CD4-positive, alpha-beta T cell treated with Interleukin-6 at 100 ng/mL for 8 hours (primary cell): ENCODE data around the gene DIAPH3.

Source experiments
- DNase-seq: peaks from one replicate; pipeline ENCODE4 v3.0.0-alpha.2; 2020; ENCODE audit warnings: mixed read lengths, low spot score

Gene DIAPH3

GRCh38 chr13:59674616-59675015, 489.1 kb downstream of the DIAPH3 start:
- DNase-seq = no peak

GRCh38 chr13:59673286-59673685, 490.4 kb downstream of the DIAPH3 start:
- no peak for DNase-seq

- DNase-seq = no peak
Observed at GRCh38 chr13:59672445-59672844, 491.3 kb downstream of the DIAPH3 start.

GRCh38 chr13:59671881-59672280, 491.8 kb downstream of the DIAPH3 start:
- no peak for DNase-seq

- no peak for DNase-seq
Observed at GRCh38 chr13:59666504-59666903, 497.2 kb downstream of the DIAPH3 start.

GRCh38 chr13:59665732-59666131, 498.0 kb downstream of the DIAPH3 start:
- DNase-seq = no peak

- DNase-seq = no peak
Observed at GRCh38 chr13:59665184-59665583, 498.5 kb downstream of the DIAPH3 start.

- DNase-seq = no peak
Observed at GRCh38 chr13:59664586-59664985, 499.1 kb downstream of the DIAPH3 start.

- no peak for DNase-seq
Observed at GRCh38 chr13:59663707-59664106, 500.0 kb downstream of the DIAPH3 start.

- DNase-seq = no peak
Observed at GRCh38 chr13:59660582-59660981, 503.1 kb downstream of the DIAPH3 start.

- no peak for DNase-seq
Observed at GRCh38 chr13:59659981-59660380, 503.7 kb downstream of the DIAPH3 start.

- DNase-seq = no peak
Observed at GRCh38 chr13:59658738-59659330, 504.9 kb downstream of the DIAPH3 start.

GRCh38 chr13:59658027-59658737, 505.5 kb downstream of the DIAPH3 start:
- no peak for DNase-seq

- DNase-seq = no peak
Observed at GRCh38 chr13:59653916-59654315, 509.8 kb downstream of the DIAPH3 start.

- DNase-seq = no peak
Observed at GRCh38 chr13:59651479-59651878, 512.2 kb downstream of the DIAPH3 start.

GRCh38 chr13:59643906-59644626, 519.7 kb downstream of the DIAPH3 start:
- no peak for DNase-seq

- DNase-seq = no peak
Observed at GRCh38 chr13:59643364-59643841, 520.3 kb downstream of the DIAPH3 start.

- DNase-seq = no peak
Observed at GRCh38 chr13:59641817-59642216, 521.9 kb downstream of the DIAPH3 start.

GRCh38 chr13:59641261-59641660, 522.5 kb downstream of the DIAPH3 start:
- no peak for DNase-seq

- DNase-seq = no peak
Observed at GRCh38 chr13:59638404-59638803, 525.3 kb downstream of the DIAPH3 start.

- no peak for DNase-seq
Observed at GRCh38 chr13:59635589-59635988, 528.1 kb downstream of the DIAPH3 start.

GRCh38 chr13:59633290-59633689, 530.4 kb downstream of the DIAPH3 start:
- DNase-seq = no peak

GRCh38 chr13:59631271-59631670, 532.5 kb downstream of the DIAPH3 start:
- DNase-seq = no peak
